ENCODE results near the gene RASGEF1B.

DNA sequence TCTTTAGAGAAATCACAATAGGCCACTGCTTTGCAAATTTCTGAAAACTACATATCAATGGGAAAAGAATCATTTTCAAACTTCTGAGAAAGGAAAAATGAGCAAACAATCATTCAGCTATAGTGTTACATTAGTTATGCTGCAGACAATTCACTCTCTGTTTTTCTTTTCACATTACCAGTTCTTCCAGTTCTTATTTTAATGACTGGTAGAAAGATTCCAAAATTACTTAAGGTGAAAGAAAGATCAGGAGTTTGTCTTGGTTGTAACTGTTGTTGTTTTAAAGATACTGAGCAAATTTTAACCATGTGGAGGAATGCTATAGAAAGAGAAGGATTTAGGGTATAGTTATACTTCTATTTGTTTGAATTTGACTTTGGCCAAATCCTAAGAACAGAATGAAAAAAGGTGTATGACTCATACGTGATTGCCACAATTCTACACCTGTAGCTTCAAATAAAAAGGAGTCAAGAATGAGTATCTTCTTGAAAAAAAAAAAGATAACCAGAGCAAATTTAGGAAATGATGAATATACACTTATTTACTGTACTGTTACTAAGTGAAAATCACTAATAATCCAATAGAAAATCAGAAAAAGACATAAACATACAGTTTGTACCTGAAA, 21.0 kb upstream of the RASGEF1B start:
- no peak for TF ChIP-seq GATA1 (IDR thresholded peaks at IDR 0.05; ENCODE audit: low read depth, low read length)
- no peak for TF ChIP-seq POLR2A (IDR thresholded peaks at IDR 0.05; ENCODE audit: low read length)

All from erythroblast (primary cell).